ENCODE data around the gene HMX1. TPM values are rescaled to one million over a fixed set of nuclear protein-coding genes. Genes with fewer than 3 reads are reported as not detected.

HMX1 gene
- polyA plus RNA-seq, 1 donor (not counting 4 experiments of a cell fraction or from before 2014, with no cell fraction given): not detected

GRCh38 chr4:8863686-8864682, 7.7 kb downstream of the HMX1 start:
- no peak for FAIRE-seq
- TF ChIP-seq CTCF (optimal IDR thresholded peaks at IDR 0.05 in 1 of 3, IDR thresholded peaks at IDR 0.05 in 1 of 3, conservative IDR thresholded peaks at IDR 0.05 in 1 of 3; ENCODE audit: extremely low read depth in 1 of 3, insufficient read depth in 2 of 3, low read length in 3 of 3): no peak
- peak; percentile 15 for TF ChIP-seq EZH2 (IDR thresholded peaks at IDR 0.05; ENCODE audit: low read length)
- peaks cover 97% of the 10 kb centered on the region for H3K27me3 ChIP-seq (ENCODE audit: control insufficient read depth, extremely low read depth, insufficient read depth, low read length)
- no peak overlapping the region for H2AFZ ChIP-seq (ENCODE audit: control insufficient read depth, low read length)
- H3K9ac ChIP-seq (ENCODE audit: control insufficient read depth, extremely low read depth, insufficient read depth, low read length): no peak overlapping the region
- no peaks in the 10 kb centered on the region for H3K79me2 ChIP-seq (ENCODE audit: control insufficient read depth, insufficient read depth, low read length)
- no peaks in the 10 kb centered on the region for H3K9me3 ChIP-seq (ENCODE audit: control insufficient read depth, low read depth, low read length)
- no peaks in the 10 kb centered on the region for H3K36me3 ChIP-seq (ENCODE audit: control insufficient read depth in 2 of 2, extremely low read depth in 1 of 2, insufficient read depth in 2 of 2, low read length in 2 of 2)
- no peaks in the 10 kb centered on the region for H3K4me1 ChIP-seq (ENCODE audit: control insufficient read depth, extremely low read depth, insufficient read depth, low read length)
- H4K20me1 ChIP-seq (ENCODE audit: control insufficient read depth, extremely low read depth, insufficient read depth, low read length): no peaks in the 10 kb centered on the region
- H3K27ac ChIP-seq (ENCODE audit: control insufficient read depth, insufficient read depth, low read length): no peak overlapping the region
- no peak overlapping the region for H3K4me2 ChIP-seq (ENCODE audit: control insufficient read depth, extremely low read depth, insufficient read depth, low read depth, low read length)
- H3K4me3 ChIP-seq (ENCODE audit: control insufficient read depth in 2 of 3, extremely low read depth in 1 of 3, insufficient read depth in 2 of 3, low read depth in 1 of 3, low read length in 3 of 3): no peak overlapping the region
- no peak for DNase-seq (ENCODE audit: low read depth, low spot score)
- no peaks in the 10 kb centered on the region for H3K9me1 ChIP-seq (ENCODE audit: control insufficient read depth, extremely low read depth, insufficient read depth, low read length)
- dilution Hi-C loops (cut with MboI; ENCODE audit: extremely low pct_ligation_motif_present, low sequenced_read_pairs): no loop called here

- no peak overlapping the region for H2AFZ ChIP-seq (ENCODE audit: control insufficient read depth, low read length)
- FAIRE-seq (no peak), DNase-seq (ENCODE audit: low read depth, low spot score) (no peak)
Observed at GRCh38 chr4:8862800-8863685, 8.6 kb downstream of the HMX1 start.

More at GRCh38 chr4:8862800-8863685, 8.6 kb downstream of the HMX1 start:
- Histone ChIP-seq H3K9ac (ENCODE audit: control insufficient read depth, extremely low read depth, insufficient read depth, low read length) (no peak overlapping the region), H3K9me3 (ENCODE audit: control insufficient read depth, low read depth, low read length) (no peaks in the 10 kb centered on the region), H3K4me2 (ENCODE audit: control insufficient read depth, extremely low read depth, insufficient read depth, low read depth, low read length) (no peak overlapping the region), H3K36me3 (ENCODE audit: control insufficient read depth in 2 of 2, extremely low read depth in 1 of 2, insufficient read depth in 2 of 2, low read length in 2 of 2) (no peaks in the 10 kb centered on the region), H3K27ac (ENCODE audit: control insufficient read depth, insufficient read depth, low read length) (no peak overlapping the region), H3K27me3 (ENCODE audit: control insufficient read depth, extremely low read depth, insufficient read depth, low read length) (peaks cover 97% of the 10 kb centered on the region), H4K20me1 (ENCODE audit: control insufficient read depth, extremely low read depth, insufficient read depth, low read length) (no peaks in the 10 kb centered on the region), H3K79me2 (ENCODE audit: control insufficient read depth, insufficient read depth, low read length) (no peaks in the 10 kb centered on the region), H3K9me1 (ENCODE audit: control insufficient read depth, extremely low read depth, insufficient read depth, low read length) (no peaks in the 10 kb centered on the region), H3K4me3 (ENCODE audit: control insufficient read depth in 2 of 3, extremely low read depth in 1 of 3, insufficient read depth in 2 of 3, low read depth in 1 of 3, low read length in 3 of 3) (no peak overlapping the region), H3K4me1 (ENCODE audit: control insufficient read depth, extremely low read depth, insufficient read depth, low read length) (no peaks in the 10 kb centered on the region)
- dilution Hi-C loops (cut with MboI; ENCODE audit: extremely low pct_ligation_motif_present, low sequenced_read_pairs): no loop called here
- TF ChIP-seq EZH2 (IDR thresholded peaks at IDR 0.05; ENCODE audit: low read length) (no peak), CTCF (optimal IDR thresholded peaks at IDR 0.05 in 1 of 3, IDR thresholded peaks at IDR 0.05 in 1 of 3, conservative IDR thresholded peaks at IDR 0.05 in 1 of 3; ENCODE audit: extremely low read depth in 1 of 3, insufficient read depth in 2 of 3, low read length in 3 of 3) (no peak)

Measured in keratinocyte (primary cell).